Peyer's patch (tissue), 4 donors: Measurements from ENCODE around the gene TXNRD2. TPM values are rescaled to one million over a fixed set of nuclear protein-coding genes. Genes with fewer than 3 reads are reported as not detected.

Experiments
- DNase-seq, 3 donors: peaks; one replicate each; pipeline ENCODE4 v3.0.0-alpha.2; 2017 to 2019
- H3K27ac ChIP-seq, 4 donors: fragments of 200-600 bp; sonication (generic); one replicate each; pipeline ENCODE4 v1.5.1; 2016 to 2019
- H3K27me3 ChIP-seq, 2 donors: fragments of 200-600 bp; sonication (generic); one replicate each; pipeline ENCODE4 v1.5.1; 2019
- H3K36me3 ChIP-seq, 3 donors: fragments of 200-600 bp; sonication (generic); one replicate each; pipeline ENCODE4 v1.5.1; 2016 to 2019
- H3K4me1 ChIP-seq, 4 donors: fragments of 200-600 bp; sonication (generic); one replicate each; pipeline ENCODE4 v1.5.1; 2016 to 2019
- H3K4me3 ChIP-seq, 4 donors: fragments of 200-600 bp; sonication (generic); 1 replicate in 3 of 4; 2 replicates in 1 of 4; pipeline ENCODE4 v1.5.1; 2016 to 2019; ENCODE audit warnings: mild to moderate bottlenecking in 1 of 4
- H3K9me3 ChIP-seq, 4 donors: fragments of 200-600 bp; sonication (generic); one replicate each; pipeline ENCODE4 v1.5.1; 2016 to 2019; ENCODE audit warnings: mild to moderate bottlenecking in 1 of 4
- POLR2A ChIP-seq, 2 donors: fragments of 450-650 bp; IDR thresholded peaks; one replicate each; pipeline ENCODE4 v1.5.1; 2017; ENCODE audit warnings: antibody characterized with exemption in 2 of 2, mild to moderate bottlenecking in 2 of 2, moderate library complexity in 2 of 2
- total RNA-seq, 4 donors: library from RNA; depleted of rRNA; stranded (reverse); fragments of >200 nt; gene quantifications; one replicate each; pipeline ENCODE4 v1.1.0, GENCODE V29; 2016
- TF ChIP-seq, protein P1 (sequence below), 6 experiments: fragments of 450-650 bp in 4 of 6; fragments of 200-600 bp in 2 of 6; sonication (generic) in 1 of 6; IDR thresholded peaks; one replicate each; pipeline ENCODE4 v1.5.1; 2017 to 2019; ENCODE audit warnings: antibody characterized with exemption in 6 of 6, mild to moderate bottlenecking in 3 of 6, moderate library complexity in 1 of 6

TXNRD2 gene
- total RNA-seq, 4 donors from 2014 or later = 24.7 to 29.8 (median 27.2) TPM

DNA sequence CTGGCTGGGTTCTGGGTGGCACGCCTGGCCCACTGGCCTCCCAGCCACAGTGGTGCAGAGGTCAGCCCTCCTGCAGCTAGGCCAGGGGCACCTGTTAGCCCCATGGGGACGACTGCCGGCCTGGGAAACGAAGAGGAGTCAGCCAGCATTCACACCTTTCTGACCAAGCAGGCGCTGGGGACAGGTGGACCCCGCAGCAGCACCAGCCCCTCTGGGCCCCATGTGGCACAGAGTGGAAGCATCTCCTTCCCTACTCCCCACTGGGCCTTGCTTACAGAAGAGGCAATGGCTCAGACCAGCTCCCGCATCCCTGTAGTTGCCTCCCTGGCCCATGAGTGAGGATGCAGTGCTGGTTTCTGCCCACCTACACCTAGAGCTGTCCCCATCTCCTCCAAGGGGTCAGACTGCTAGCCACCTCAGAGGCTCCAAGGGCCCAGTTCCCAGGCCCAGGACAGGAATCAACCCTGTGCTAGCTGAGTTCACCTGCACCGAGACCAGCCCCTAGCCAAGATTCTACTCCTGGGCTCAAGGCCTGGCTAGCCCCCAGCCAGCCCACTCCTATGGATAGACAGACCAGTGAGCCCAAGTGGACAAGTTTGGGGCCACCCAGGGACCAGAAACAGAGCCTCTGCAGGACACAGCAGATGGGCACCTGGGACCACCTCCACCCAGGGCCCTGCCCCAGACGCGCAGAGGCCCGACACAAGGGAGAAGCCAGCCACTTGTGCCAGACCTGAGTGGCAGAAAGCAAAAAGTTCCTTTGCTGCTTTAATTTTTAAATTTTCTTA, 27.7 kb upstream of the TXNRD2 start:
- no peak for TF ChIP-seq POLR2A (IDR thresholded peaks at IDR 0.05)
- TF ChIP-seq, protein P1, sequence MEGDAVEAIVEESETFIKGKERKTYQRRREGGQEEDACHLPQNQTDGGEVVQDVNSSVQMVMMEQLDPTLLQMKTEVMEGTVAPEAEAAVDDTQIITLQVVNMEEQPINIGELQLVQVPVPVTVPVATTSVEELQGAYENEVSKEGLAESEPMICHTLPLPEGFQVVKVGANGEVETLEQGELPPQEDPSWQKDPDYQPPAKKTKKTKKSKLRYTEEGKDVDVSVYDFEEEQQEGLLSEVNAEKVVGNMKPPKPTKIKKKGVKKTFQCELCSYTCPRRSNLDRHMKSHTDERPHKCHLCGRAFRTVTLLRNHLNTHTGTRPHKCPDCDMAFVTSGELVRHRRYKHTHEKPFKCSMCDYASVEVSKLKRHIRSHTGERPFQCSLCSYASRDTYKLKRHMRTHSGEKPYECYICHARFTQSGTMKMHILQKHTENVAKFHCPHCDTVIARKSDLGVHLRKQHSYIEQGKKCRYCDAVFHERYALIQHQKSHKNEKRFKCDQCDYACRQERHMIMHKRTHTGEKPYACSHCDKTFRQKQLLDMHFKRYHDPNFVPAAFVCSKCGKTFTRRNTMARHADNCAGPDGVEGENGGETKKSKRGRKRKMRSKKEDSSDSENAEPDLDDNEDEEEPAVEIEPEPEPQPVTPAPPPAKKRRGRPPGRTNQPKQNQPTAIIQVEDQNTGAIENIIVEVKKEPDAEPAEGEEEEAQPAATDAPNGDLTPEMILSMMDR (IDR thresholded peaks at IDR 0.05) = no peak
- DNase-seq = no peak
- Histone ChIP-seq H3K4me1 (peaks cover 0 to 12% (median 2%) of the 10 kb centered on the region in 4 donors), H3K27me3 (no peaks in the 10 kb centered on the region), H3K36me3 (peaks cover 0 to 55% (median 0%) of the 10 kb centered on the region in 3 donors), H3K9me3 (no peaks in the 10 kb centered on the region), H3K4me3 (no peak overlapping the region), H3K27ac (no peak overlapping the region)

DNA sequence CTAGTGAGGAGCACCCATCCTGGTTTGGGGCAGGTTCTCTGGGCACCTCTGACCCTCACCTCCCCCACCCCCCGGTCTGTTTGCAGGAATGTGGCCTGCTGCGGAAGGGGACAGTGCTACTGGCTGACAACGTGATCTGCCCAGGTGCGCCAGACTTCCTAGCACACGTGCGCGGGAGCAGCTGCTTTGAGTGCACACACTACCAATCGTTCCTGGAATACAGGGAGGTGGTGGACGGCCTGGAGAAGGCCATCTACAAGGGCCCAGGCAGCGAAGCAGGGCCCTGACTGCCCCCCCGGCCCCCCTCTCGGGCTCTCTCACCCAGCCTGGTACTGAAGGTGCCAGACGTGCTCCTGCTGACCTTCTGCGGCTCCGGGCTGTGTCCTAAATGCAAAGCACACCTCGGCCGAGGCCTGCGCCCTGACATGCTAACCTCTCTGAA, 26.9 kb upstream of the TXNRD2 start:
- H3K4me3 ChIP-seq = no peak overlapping the region
- H3K27me3 ChIP-seq = no peaks in the 10 kb centered on the region
- H3K4me1 ChIP-seq = peaks cover 0 to 12% (median 2%) of the 10 kb centered on the region in 4 donors
- H3K27ac ChIP-seq = no peak overlapping the region
- peaks cover 0 to 57% (median 0%) of the 10 kb centered on the region in 3 donors for H3K36me3 ChIP-seq
- TF ChIP-seq, protein P1 (IDR thresholded peaks at IDR 0.05) = no peak
- no peak for TF ChIP-seq POLR2A (IDR thresholded peaks at IDR 0.05)
- DNase-seq = no peak
- H3K9me3 ChIP-seq = no peaks in the 10 kb centered on the region

DNA sequence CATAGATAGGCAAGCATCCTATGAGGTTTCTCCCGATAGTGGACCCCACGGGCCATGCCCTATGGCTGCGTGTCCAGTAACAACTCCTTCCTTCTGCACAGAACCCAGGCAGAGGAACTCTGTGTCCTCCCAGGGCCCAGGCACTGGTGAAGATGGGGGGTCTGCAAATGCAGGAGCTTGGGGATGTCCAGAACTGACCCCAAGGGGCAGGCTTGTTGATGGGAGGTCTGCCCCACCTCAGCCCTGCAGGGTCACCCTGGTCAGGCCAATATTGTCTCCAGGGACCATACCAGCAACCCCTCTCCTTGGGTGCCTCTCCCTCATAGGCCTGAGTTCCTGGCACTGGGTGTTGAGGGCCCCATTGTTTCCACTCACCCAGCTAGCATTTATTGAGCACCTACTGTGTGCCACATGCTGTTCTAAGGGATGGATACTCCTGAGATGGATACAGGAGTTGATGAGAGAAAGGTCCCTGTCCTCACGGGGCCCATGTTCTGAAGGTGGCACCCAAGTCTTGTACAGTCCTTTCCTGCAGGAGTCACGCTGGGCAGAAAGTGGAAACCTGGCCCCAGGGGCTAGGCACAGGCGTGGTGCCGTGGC, 26.3 kb upstream of the TXNRD2 start:
- H3K4me1 ChIP-seq = peaks cover 0 to 15% (median 2%) of the 10 kb centered on the region in 4 donors
- no peak overlapping the region for H3K27ac ChIP-seq
- H3K27me3 ChIP-seq = no peaks in the 10 kb centered on the region
- no peak for DNase-seq
- H3K9me3 ChIP-seq = no peaks in the 10 kb centered on the region
- H3K36me3 ChIP-seq = peaks cover 0 to 57% (median 0%) of the 10 kb centered on the region in 3 donors
- TF ChIP-seq, protein P1 (IDR thresholded peaks at IDR 0.05) = no peak
- no peak for TF ChIP-seq POLR2A (IDR thresholded peaks at IDR 0.05)
- no peak overlapping the region for H3K4me3 ChIP-seq

DNA sequence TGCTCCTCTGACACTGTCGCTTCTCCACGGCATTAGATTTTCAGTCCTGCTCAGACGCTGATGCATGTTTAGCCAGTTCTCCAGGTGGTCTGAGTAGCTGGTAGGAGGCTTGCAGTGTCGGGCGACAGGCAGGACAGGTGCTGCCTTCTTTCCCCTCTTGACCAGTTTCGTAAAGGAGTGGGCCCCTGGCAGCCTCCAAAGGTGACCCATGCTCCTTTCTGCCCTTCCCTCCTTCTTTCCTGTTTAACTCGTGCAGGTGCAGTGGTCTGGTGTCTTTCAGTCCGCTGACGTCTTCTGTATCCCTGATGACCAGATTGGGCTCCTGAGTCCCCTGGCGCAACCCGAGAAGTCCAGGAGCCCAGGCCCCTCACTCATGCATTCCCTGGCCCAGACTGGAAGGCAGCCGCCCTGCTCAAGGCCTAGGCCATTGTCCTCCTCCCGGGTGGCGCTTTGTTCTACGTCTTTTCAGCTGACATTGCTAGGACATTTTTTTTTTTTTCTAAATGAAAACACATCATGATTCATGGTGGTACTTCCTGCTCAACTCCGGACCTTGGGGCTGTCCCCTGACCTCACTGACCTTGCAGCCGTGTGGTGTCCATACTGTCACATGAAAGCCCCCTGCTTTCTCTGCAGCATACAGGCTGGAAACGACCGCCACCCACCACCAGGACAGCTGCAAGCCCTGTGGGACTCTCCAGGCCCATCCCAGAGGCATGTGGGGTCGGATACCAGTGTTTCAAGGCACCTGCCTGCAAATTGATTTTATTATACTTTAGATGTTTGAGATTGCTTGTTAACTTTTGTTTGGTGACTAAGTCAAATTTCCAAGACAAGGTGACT, 25.5 kb upstream of the TXNRD2 start:
- Histone ChIP-seq H3K9me3 (no peaks in the 10 kb centered on the region), H3K4me1 (peaks cover 0 to 24% (median 2%) of the 10 kb centered on the region in 4 donors), H3K36me3 (peaks cover 0 to 57% (median 0%) of the 10 kb centered on the region in 3 donors), H3K27ac (no peak overlapping the region), H3K27me3 (no peaks in the 10 kb centered on the region), H3K4me3 (no peak overlapping the region)
- DNase-seq = no peak
- TF ChIP-seq POLR2A (IDR thresholded peaks at IDR 0.05) = no peak
- TF ChIP-seq, protein P1 (IDR thresholded peaks at IDR 0.05) = no peak
